AG09319 (cell line): ENCODE results near the gene ACP7.

Source experiments
- DNase-seq: peaks from one replicate; pipeline ENCODE4 v3.0.0-alpha.2; 2010; ENCODE audit warnings: low read depth; ENCODE audit errors: extremely low read depth
- TF ChIP-seq, protein P1 (sequence below): IDR thresholded peaks from 2 replicates; pipeline ENCODE4 v1.5.1; 2011; ENCODE audit warnings: low read depth, mild to moderate bottlenecking, inconsistent platforms, low read length, moderate library complexity

The ACP7 gene

DNA sequence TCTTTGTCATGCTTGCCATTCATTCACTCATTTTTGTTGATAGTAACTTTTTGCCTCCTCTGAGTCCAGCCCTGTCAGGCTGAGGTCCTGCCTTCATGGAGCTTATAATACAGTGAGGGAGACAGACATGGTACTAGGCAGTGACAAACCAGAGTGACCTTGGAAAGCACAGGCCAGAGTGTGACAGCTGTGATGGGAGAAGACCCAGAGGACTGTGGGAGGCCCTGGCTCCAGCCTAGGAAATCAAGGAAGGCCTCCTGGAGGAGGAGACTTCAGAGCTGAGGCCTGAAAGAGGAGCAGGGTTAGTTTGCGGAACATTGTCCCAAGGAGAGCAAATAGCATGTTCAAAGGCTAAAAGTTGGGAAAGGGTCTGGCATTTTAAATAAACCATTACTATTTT is 61.9 kb downstream of the ACP7 start:
- TF ChIP-seq, protein P1, sequence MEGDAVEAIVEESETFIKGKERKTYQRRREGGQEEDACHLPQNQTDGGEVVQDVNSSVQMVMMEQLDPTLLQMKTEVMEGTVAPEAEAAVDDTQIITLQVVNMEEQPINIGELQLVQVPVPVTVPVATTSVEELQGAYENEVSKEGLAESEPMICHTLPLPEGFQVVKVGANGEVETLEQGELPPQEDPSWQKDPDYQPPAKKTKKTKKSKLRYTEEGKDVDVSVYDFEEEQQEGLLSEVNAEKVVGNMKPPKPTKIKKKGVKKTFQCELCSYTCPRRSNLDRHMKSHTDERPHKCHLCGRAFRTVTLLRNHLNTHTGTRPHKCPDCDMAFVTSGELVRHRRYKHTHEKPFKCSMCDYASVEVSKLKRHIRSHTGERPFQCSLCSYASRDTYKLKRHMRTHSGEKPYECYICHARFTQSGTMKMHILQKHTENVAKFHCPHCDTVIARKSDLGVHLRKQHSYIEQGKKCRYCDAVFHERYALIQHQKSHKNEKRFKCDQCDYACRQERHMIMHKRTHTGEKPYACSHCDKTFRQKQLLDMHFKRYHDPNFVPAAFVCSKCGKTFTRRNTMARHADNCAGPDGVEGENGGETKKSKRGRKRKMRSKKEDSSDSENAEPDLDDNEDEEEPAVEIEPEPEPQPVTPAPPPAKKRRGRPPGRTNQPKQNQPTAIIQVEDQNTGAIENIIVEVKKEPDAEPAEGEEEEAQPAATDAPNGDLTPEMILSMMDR = no peak
- DNase-seq = no peak

DNA sequence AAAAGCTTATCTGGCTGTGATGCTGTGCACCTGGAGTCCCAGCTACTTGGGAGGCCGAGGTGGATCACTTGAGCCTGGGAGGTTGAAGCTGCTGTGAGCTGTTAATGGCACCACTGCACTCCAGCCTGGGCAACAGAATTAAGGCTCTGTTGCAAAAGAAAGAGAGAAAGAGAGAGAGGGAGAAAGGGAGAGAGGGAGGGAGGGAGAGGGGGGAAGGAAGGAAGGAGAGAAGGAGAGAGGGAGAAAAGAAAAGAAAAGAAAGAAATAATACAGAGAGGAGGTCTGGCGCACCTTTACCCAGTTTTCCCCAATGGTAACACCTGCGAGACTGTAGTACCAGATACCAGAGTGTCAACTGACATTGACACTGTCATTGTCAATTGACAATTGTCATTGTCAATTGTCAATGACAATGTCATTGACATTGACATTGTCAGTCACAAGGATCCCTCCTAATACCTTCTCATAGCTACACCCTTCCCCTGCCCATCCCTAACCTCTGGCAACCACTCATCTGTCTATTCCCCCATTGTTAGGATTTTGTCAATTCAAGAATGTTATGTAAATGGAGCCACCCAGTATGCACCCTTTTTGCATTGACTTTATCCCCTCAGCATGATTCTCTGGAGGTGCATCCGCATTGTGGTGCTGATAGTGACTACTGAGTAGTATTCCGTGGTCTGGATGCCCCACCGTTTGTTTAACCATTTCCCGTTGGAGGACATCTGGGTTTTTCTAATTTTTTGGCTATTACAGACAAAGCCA is 62.7 kb downstream of the ACP7 start:
- TF ChIP-seq, protein P1 = no peak
- DNase-seq = no peak

DNA sequence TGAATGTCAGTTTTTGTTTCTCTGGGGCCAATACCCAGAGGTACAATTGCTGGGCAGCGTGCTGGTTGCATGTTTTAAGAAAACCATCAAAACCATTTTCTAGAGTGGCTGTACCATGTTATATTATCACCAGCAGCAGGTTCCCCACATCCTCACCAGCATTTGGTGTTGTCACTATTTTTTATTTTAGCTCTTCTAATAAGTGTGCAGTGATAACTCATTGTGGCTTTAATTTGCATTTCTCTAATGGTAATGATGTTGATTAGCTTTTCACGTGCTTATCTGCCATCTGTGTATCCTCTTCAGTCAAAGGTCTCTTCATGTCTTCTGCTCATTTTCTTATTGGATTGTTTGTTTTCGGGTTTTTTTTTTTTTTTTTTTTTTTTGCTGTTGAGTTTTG is 63.3 kb downstream of the ACP7 start:
- TF ChIP-seq, protein P1 = no peak

DNA sequence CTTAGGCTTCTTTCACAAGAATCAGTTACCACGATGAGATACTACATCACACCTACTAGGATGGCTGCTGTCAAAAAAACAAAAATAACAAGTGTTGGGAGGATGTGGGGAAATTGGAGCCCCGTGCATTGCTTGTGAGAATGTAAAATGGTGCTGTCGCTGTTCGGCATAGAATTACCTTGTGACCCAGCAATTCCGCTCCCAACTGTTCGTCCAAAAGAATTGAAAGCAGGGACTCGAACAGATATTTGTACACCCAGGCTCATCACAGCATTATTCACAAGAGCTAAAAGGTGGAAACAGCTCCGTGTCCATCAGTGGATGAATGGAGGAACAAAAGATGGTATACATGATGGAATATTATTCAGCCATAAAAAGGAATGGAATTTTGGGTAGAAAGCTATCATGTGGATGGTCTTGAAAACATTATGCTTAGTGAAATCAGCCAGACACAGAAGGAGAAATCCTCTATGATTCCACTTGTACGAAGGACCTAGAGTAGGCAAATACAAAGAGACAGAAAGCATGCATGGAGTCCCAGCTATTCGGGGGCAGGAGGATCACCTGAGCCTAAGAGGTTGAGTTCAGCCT is 64.9 kb downstream of the ACP7 start:
- TF ChIP-seq, protein P1 = no peak
- no peak for DNase-seq

More for the DNA sequence above, 63.3 kb downstream of the ACP7 start:
- no peak for DNase-seq

DNA sequence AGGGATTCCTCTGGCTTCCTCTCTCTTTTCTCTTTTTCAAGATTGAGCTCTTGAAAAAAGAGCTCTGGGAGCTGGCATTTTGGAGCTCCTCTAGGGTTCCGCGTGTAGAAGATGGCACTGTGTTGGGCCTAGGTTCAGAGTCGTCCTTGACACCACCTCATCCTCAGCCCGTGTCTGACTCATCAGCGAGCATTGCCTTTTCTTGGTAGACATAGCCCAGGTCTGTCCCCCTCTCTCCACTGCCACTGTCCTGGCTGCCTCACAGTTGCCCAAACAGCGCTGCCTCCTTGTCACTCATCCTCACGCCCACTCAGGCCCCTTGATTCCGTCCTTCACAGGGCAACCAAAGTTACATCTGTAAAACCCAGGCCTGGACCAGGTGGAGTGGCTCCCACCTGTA is 66.1 kb downstream of the ACP7 start:
- DNase-seq = no peak
- TF ChIP-seq, protein P1 = no peak

DNA sequence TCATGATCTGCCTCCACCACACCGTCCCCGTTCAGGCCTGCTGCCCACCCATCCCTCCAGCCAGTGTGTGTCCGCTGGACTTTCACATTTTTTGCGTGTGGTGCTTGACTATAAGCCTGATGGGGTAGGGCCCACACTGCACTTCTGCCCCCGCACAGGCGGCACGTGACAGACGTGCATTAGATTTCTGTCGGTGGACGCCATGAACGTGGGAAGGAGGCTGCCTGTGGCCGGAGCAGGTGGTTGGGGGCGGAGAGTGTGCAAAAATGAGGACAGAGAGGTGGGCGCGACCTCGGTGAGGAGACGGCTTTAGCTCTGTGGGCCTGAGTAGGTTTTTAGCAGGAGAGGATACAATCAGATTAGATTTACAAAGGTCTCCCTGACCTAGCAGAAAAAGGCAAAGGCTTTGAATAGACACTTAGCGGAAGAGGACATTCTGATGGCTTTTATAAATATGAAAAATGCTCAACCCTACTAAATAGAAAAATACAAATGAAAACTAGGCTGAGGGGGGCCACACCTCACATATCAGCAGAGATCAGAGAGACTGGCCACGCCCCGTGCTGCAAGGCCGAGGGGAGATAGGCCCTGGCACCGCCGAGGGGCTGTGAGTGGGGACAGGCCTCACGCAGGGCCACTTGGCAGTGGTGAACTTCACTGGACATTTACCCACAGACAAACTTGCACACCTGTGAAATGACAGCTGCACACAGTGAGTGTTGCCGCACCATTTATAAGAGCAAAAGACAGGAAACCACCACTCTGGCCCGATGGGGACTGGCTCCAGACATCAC is 66.8 kb downstream of the ACP7 start:
- no peak for DNase-seq

More for the DNA sequence above, 66.8 kb downstream of the ACP7 start:
- TF ChIP-seq, protein P1 = no peak
